Activated CD8-positive, alpha-beta T cell treated with anti-CD3 and anti-CD28 coated beads, Interleukin-2, amount 10 ng/mL, durations not matched to agents 7 days and 5 days (primary cell): ENCODE measurements around the gene TM7SF2. TPM values are rescaled to one million over a fixed set of nuclear protein-coding genes. Genes with fewer than 3 reads are reported as not detected.

Source experiments
- ATAC-seq: fragments of 150-1000 bp; cut with Tn5 transposase; one replicate; pipeline ENCODE4 v1.10.0; 2021; ENCODE audit warnings: moderate library complexity
- CTCF ChIA-PET: fragments of 350-600 bp; sonication (Branson Sonifier 250); formaldehyde crosslinking; loops from one replicate; lab custom pipeline; 2021; ENCODE audit warnings: antibody characterized with exemption; lab: Charles Lee
- POLR2A ChIA-PET: fragments of 350-600 bp; sonication (Branson Sonifier 250); formaldehyde crosslinking; loops from one replicate; lab custom pipeline; 2021; ENCODE audit warnings: antibody characterized with exemption; lab: Charles Lee
- DNase-seq: peaks from one replicate; pipeline ENCODE4 v3.0.0-alpha.2; 2020
- H3K27ac Mint-ChIP-seq: one replicate; pipeline ENCODE4 v1.8.0; 2021; ENCODE audit warnings: mild to moderate bottlenecking, mixed read lengths
- H3K27me3 Mint-ChIP-seq: one replicate; pipeline ENCODE4 v1.8.0; 2021; ENCODE audit warnings: low read depth, mixed read lengths
- H3K36me3 Mint-ChIP-seq: one replicate; pipeline ENCODE4 v1.8.0; 2021; ENCODE audit warnings: low read depth, mixed read lengths
- H3K4me1 Mint-ChIP-seq: one replicate; pipeline ENCODE4 v1.8.0; 2021; ENCODE audit warnings: low read depth, mixed read lengths
- H3K4me3 Mint-ChIP-seq: one replicate; pipeline ENCODE4 v1.8.0; 2021; ENCODE audit warnings: mild to moderate bottlenecking, mixed read lengths
- H3K9me3 Mint-ChIP-seq: one replicate; pipeline ENCODE4 v1.8.0; 2022; ENCODE audit warnings: mixed read lengths; ENCODE audit not compliant: insufficient read depth
- total RNA-seq, 2 experiments: library from RNA; stranded (reverse); gene quantifications; one replicate each; pipeline ENCODE4 v1.2.3, GENCODE V29; 2021

Gene TM7SF2
- total RNA-seq, 2 experiments from 2014 or later, result 25.3 to 26.1 TPM

DNA sequence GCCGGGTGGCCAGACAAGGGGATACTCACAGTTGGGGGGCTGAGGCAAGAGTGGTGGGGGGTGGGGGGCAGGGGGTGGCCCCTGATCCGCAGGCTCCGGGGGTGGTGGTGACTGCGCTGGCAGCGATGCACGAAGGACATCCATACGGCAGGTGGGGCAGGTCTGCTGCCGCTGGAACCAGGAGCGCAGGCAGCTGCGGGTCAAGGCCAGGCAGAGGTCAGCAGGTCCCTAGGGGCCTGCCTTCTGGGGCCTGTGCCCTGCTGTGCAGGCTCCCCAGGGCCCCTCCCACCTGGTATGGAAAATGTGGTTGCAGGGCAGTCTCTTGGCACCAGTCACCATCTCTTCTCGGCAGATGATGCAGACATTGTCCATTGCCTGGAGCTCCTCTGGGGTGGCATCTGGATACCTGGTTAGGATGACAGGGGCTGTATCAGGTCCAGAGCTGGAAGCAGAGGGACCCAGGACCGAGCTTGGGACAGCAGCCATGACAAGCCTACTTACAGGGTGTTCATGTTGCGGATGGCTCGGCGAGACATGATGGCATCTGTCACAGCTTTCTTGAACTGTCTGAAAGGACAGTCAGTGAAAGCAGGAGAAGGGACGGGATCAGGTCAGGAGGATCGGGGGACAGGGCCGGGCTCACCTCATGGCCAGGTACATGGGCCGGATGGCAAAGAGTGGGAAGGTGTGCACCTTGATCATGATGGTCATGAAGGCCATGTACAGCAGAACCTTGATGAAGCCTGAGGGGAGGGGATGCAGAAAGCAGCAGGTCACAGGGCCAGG, 19.2 kb downstream of the TM7SF2 start:
- DNase-seq (no peak), ATAC-seq (no peak)
- H3K27me3 Mint-ChIP-seq, result no peaks in the 10 kb centered on the region
- peaks cover 48% of the 10 kb centered on the region for H3K36me3 Mint-ChIP-seq
- no peak overlapping the region for H3K27ac Mint-ChIP-seq
- ChIA-PET CTCF (interaction anchor here (1.6 kb wide), 1 partner anchor 13 kb away, joined by 7 read pairs; the partner anchor contains the start of gene ZNHIT2), POLR2A (interaction anchor here (0.8 to 1.5 kb wide), 2 partner anchors 9 to 10 kb away, joined by 3 to 6 read pairs; partner anchors contain the start of genes FAU and MRPL49)
- no peak overlapping the region for H3K4me3 Mint-ChIP-seq
- no peaks in the 10 kb centered on the region for H3K9me3 Mint-ChIP-seq
- H3K4me1 Mint-ChIP-seq, result peaks cover 20% of the 10 kb centered on the region

DNA sequence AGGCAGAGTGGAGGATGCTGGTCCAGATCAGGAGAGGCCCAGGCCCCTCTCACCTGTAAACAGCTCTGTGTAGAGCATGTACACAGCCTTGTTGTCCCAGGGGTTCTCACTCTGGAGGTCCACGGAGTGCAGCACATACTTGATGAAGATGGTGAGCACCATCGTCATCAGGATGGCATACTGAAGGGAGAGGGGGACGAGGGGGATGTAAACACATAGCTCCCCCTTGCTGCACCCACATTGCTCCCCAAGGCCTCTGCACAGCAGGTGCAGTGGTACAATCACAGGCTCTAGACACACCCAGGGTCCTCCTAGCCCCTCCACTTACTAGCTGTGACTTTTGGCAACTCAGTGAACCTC, 19.7 kb downstream of the TM7SF2 start:
- Mint-ChIP-seq H3K27ac (no peak overlapping the region), H3K36me3 (peaks cover 43% of the 10 kb centered on the region), H3K4me3 (no peak overlapping the region), H3K27me3 (no peaks in the 10 kb centered on the region), H3K9me3 (no peaks in the 10 kb centered on the region), H3K4me1 (peaks cover 26% of the 10 kb centered on the region)
- no peak for ATAC-seq
- ChIA-PET POLR2A (interaction anchor here (0.8 to 1.5 kb wide), 2 partner anchors 9 to 11 kb away, joined by 3 to 6 read pairs; partner anchors contain the start of genes FAU and MRPL49), CTCF (interaction anchor here (1.6 kb wide), 1 partner anchor 13 kb away, joined by 7 read pairs; the partner anchor contains the start of gene ZNHIT2)
- DNase-seq, result no peak

DNA sequence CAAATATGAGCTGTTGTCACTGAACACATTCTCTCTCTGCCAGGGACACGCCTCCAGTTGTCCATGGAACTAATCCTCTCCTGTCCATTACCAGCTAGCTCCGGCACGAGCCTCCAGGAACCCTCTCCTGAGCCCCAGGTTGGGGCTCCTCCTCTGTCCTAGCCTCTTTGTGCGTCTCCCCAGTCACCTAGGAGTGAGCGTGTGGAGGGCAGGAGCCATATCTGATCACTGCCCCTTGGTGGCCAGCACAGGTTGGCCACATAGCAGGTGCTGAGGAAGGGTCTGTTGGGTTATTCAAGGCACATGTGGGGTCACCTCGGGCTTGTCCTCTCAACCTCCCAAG, 20.2 kb downstream of the TM7SF2 start:
- POLR2A ChIA-PET, result interaction anchor here (0.8 kb wide), 1 partner anchor 11 kb away, joined by 3 read pairs; no protein-coding TSS in a partner anchor
- no peak for DNase-seq
- CTCF ChIA-PET, result interaction anchor here (1.6 kb wide), 1 partner anchor 14 kb away, joined by 7 read pairs; the partner anchor contains the start of gene ZNHIT2
- Mint-ChIP-seq H3K36me3 (peaks cover 40% of the 10 kb centered on the region), H3K27ac (no peak overlapping the region), H3K4me1 (peaks cover 29% of the 10 kb centered on the region), H3K4me3 (no peak overlapping the region), H3K27me3 (no peaks in the 10 kb centered on the region), H3K9me3 (no peaks in the 10 kb centered on the region)
- no peak for ATAC-seq

DNA sequence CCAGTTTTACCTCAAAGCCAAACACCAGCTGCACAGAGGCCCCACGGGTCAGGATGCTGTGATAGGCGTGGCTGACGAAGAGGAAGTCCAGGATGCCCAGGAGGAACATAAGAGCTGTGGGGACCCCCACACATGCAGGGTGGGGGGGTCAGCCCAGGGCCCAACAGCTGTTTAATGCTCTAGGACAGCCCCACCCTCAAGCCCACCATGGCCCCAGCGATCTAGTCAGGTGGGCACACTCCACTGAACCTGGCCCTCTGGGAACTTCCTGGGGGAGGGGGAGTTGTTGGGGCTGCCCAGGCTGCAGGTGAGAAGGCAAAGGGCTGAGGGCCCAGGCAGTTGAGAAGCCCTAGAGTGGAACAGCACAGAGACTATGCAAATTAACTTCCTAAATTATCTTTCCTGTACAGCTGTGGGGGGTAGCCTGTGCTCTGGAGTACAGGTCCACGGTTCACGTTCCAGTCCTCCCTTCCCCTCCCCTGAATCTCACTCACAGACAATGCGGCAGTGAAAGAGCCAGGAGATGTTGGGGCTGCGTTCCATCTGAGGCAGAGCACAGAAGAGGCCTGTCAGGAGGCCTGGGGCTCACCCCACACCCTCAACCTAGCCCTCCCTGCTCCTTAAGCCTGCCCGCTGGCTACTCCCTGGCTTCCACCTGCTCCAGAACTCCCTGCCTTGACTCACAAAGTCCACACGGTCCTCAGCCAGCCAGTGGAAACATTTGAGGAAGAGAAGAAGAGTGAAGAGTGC, 20.7 kb downstream of the TM7SF2 start:
- Mint-ChIP-seq H3K27me3 (no peaks in the 10 kb centered on the region), H3K4me3 (peak overlapping the region; percentile 99), H3K27ac (peak overlapping the region; percentile 100), H3K9me3 (no peaks in the 10 kb centered on the region), H3K36me3 (peaks cover 36% of the 10 kb centered on the region), H3K4me1 (peaks cover 29% of the 10 kb centered on the region)
- ATAC-seq (no peak), DNase-seq (no peak)
- POLR2A ChIA-PET, result interaction anchor here (1.4 kb wide), 1 partner anchor 10 kb away, joined by 4 read pairs; the partner anchor contains the start of genes FAU and MRPL49
- CTCF ChIA-PET, result interaction anchor here (1.8 kb wide), 1 partner anchor 10 kb away, joined by 5 read pairs; the partner anchor contains the start of genes FAU and MRPL49

DNA sequence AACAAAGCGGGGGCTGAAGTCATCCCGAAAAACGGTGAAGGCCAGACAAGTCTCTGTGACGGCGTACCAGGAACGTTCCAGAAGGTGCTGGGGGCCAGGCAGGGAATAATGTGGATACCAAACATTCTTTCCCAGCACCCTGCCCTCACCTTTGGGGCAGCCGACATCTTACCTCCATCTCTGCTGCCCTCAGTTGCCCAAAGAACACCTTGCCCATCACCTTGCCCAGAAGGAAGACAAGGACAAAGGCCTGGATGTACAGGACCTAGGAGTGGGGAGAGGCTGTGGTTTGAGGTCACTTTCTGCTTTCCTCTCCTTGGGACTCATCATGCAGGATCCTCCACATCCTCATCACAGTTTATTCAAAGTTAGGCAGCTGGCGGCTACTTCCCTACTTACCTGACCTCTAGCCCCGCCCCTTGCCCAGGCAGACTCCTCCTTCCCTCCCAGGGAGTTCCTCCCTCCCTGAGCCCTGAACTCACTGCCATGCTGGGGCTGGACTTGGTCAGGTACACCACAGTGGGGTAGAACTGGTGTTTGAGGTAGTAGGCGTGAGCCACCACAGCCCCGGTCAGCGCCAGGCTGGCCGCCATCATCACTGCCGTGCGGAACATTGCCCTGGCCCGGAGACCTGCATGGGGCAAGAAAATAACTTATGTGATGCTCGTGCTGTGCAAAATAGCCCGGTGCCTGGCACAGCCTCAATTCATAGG, 21.5 kb downstream of the TM7SF2 start:
- Mint-ChIP-seq H3K4me3 (peak overlapping the region; percentile 99), H3K9me3 (no peaks in the 10 kb centered on the region), H3K4me1 (peaks cover 29% of the 10 kb centered on the region), H3K36me3 (peaks cover 36% of the 10 kb centered on the region), H3K27me3 (no peaks in the 10 kb centered on the region), H3K27ac (peak overlapping the region; percentile 100)
- POLR2A ChIA-PET, result interaction anchor here (1.0 to 1.4 kb wide), 2 partner anchors 11 to 19 kb away, joined by 3 to 4 read pairs; partner anchors contain the start of genes FAU and MRPL49
- CTCF ChIA-PET, result interaction anchor here (0.6 to 1.8 kb wide), 4 partner anchors 11 to 197 kb away, joined by 3 to 5 read pairs (median 4); partner anchors contain the start of genes FAU and MRPL49
- ATAC-seq, result peak; percentile 12
- DNase-seq, result peak; percentile 71

DNA sequence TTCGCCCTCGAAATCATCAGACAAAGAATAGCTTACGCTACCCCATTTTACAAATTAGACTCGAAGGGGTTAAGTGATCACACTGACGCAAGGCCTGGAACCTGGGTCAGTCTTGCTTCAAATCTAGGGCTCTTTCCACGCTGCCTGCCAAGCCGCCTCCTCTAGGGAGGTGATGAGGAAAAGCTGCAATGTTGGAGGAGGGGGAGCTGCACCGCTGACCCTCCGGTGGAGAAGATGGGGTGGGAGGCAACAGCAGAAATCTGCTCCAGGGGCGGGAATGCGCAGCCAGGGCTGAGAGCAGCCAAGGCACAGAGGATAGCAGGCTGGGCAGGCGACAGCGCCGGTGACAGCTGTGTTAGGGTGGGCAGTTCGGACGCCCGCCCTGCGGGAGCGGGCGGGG, 22.1 kb downstream of the TM7SF2 start:
- CTCF ChIA-PET, result interaction anchor here (0.6 to 1.8 kb wide), 4 partner anchors 11 to 196 kb away, joined by 3 to 5 read pairs (median 4); partner anchors contain the start of genes FAU and MRPL49
- Mint-ChIP-seq H3K4me3 (peak overlapping the region; percentile 99), H3K27me3 (no peaks in the 10 kb centered on the region), H3K4me1 (peaks cover 29% of the 10 kb centered on the region), H3K27ac (peak overlapping the region; percentile 100), H3K36me3 (peaks cover 32% of the 10 kb centered on the region), H3K9me3 (no peaks in the 10 kb centered on the region)
- ATAC-seq (peak; percentile 1), DNase-seq (no peak)
- POLR2A ChIA-PET, result interaction anchor here (0.5 to 1.9 kb wide), 4 partner anchors 10 to 442 kb away, joined by 3 to 4 read pairs (median 4); partner anchors contain the start of genes FAU and MRPL49

DNA sequence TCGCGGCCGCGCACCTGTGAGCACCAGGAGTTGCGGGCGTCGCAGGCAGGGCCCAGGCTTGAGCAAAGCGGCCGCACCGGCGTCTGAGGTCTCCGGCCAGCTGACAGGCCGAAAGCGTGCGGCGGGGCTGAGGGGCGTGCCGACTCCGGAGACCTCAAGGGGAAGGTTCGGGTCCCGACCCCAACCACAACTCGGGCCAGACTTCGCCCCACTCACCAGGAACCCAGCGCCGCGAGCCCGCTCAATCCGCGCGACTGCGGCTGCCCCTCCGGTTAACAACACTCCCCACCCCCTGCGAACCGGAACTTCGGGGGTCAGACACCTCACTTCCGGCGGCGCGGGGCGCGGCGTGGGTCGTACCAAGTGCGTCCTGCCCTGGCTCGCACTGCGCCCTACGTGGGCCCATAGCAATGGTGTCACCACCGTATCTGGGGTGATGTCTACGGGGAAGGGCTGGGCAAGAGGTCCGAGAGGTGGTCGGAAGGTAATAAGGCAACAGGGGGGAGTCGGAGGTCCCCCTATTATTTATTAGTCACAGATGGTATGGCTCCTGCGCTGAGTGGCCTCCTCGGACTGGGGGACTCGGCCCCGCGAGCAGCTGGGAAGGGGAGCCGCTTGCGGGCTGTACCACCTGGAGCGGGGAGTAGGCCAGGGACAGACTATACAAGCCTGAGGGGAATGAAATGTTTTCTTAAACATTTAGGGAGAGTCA, 22.7 kb downstream of the TM7SF2 start, which contains the start of gene SYVN1:
TSS of gene SYVN1 (minus strand) at position 280 of the 712 bp plus-strand sequence. CDS start 918 bp downstream, outside the sequence.
- no peaks in the 10 kb centered on the region for H3K9me3 Mint-ChIP-seq

DNA sequence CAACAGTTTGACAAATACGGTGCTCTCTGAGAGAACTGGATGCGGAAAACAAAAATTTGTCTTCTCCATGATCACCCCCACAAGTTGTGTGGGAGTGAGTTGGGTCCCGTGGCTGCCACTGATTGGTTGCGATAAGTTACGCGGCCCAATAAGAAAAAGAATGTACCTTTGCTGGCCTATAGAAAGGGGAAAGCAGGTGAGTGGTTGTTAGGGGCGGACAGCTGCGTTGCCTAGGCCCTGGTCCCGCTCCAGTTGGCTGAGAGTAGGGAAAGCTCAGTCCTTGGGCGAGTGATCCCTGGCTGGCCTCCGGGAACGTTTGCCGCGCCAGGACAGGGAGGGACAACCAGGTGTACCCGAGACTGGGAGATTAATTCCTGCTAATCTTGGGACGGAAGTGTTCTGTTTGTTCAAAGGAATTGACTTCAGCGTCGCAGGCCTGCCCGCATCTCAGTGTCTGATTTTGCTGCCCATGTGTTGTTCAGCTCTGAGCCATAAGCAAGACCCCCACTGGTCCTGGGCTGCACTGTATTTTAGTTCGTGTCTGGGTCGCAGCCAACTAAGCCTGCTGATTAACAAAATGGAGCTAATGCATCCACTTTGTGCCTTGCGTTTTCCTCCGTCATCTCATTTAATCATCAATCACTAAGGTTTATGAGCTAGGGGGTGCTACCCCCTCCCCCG, 23.4 kb downstream of the TM7SF2 start:
- Mint-ChIP-seq H3K36me3 (peaks cover 30% of the 10 kb centered on the region), H3K4me1 (peaks cover 29% of the 10 kb centered on the region), H3K27ac (peak overlapping the region; percentile 100), H3K9me3 (no peaks in the 10 kb centered on the region), H3K27me3 (peaks cover 2% of the 10 kb centered on the region), H3K4me3 (peak overlapping the region; percentile 99)
- ATAC-seq, result peak; percentile 89
- peak; percentile 93 for DNase-seq
- ChIA-PET POLR2A (interaction anchor here (0.6 to 2.3 kb wide), 25 partner anchors 10 to 362 kb away, joined by 3 to 31 read pairs (median 4); partner anchors contain the start of genes ARL2, CAPN1, FAU and MEN1), CTCF (interaction anchor here (0.7 to 2.8 kb wide), 16 partner anchors 9 to 417 kb away, joined by 3 to 19 read pairs (median 4); partner anchors contain the start of genes CAPN1, CDC42EP2, DPF2 and FAU)

More for the DNA sequence above, 22.7 kb downstream of the TM7SF2 start, which contains the start of gene SYVN1:
- peak; percentile 79 for ATAC-seq
- H3K4me3 Mint-ChIP-seq, result peak within 1 kb of the TSS; percentile 99
- H3K27ac Mint-ChIP-seq, result peak within 1 kb of the TSS; percentile 100
- H3K4me1 Mint-ChIP-seq, result peaks cover 29% of the 10 kb centered on the region
- DNase-seq, result peak; percentile 92
- H3K27me3 Mint-ChIP-seq, result no peaks in the 10 kb centered on the region
- CTCF ChIA-PET, result interaction anchor here (0.9 to 2.8 kb wide), 13 partner anchors 12 to 418 kb away, joined by 3 to 19 read pairs (median 5); partner anchors contain the start of genes CAPN1, FAU, MRPL49 and TM7SF2
- POLR2A ChIA-PET, result interaction anchor here (0.5 to 2.3 kb wide), 26 partner anchors 10 to 441 kb away, joined by 3 to 31 read pairs (median 4); partner anchors contain the start of genes ARL2, CAPN1, FAU and MEN1
- peaks cover 32% of the 10 kb centered on the region for H3K36me3 Mint-ChIP-seq

DNA sequence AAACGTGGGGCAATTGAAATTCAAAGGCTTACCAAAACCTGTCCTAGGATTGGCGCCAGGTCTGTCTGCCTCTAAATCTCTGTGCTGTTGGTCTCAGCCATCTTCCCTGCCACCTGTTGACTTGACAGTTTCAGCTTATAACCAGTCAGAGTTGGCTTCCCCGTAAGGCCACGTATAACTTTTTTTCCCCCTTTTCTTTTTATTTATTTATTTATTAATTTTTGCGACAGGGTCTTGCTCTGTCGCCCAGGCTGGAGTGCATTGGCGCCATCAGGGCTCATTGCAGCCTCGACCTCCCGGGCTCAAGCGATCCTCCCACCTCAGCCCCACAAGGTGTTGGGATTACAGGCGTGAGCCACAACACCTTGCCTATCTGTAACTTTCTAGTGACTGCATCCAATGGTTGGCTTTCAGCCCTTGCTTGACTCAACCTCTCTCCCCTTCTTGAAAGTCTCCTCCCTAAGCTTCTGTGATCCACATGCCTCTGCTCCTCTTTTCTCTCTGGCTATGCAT, 24.0 kb downstream of the TM7SF2 start:
- DNase-seq (no peak), ATAC-seq (no peak)
- POLR2A ChIA-PET, result interaction anchor here (0.6 to 2.3 kb wide), 23 partner anchors 11 to 362 kb away, joined by 3 to 31 read pairs (median 4); partner anchors contain the start of genes ARL2, CAPN1, FAU and MRPL49
- Mint-ChIP-seq H3K4me1 (peaks cover 29% of the 10 kb centered on the region), H3K4me3 (peak overlapping the region; percentile 99), H3K9me3 (no peaks in the 10 kb centered on the region), H3K27ac (peak overlapping the region; percentile 100), H3K27me3 (peaks cover 5% of the 10 kb centered on the region), H3K36me3 (peaks cover 28% of the 10 kb centered on the region)
- CTCF ChIA-PET, result interaction anchor here (0.7 to 2.8 kb wide), 18 partner anchors 8 to 417 kb away, joined by 3 to 19 read pairs (median 4); partner anchors contain the start of genes CAPN1, CDC42EP2, DPF2 and FAU
